H1 (cell line): ENCODE results near the gene PPP2R2C. TPM values are rescaled to one million over a fixed set of nuclear protein-coding genes. Genes with fewer than 3 reads are reported as not detected.

Experiments used
- ATF2 ChIP-seq: IDR thresholded peaks from 2 replicates; pipeline ENCODE4 v1.6.1; 2012; ENCODE audit warnings: low read length, inconsistent platforms
- BCL11A ChIP-seq, 2 experiments: IDR thresholded peaks; one replicate each; pipeline ENCODE4 v1.6.1; 2011; ENCODE audit warnings: low read depth in 2 of 2, low read length in 2 of 2, mild to moderate bottlenecking in 2 of 2
- CHD7 ChIP-seq: fragments of 300-600 bp; sonication (generic); IDR thresholded peaks from 2 replicates; pipeline ENCODE4 v1.7.1; 2012; ENCODE audit warnings: low read length, moderate library complexity, mild to moderate bottlenecking, inconsistent platforms; ENCODE audit not compliant: insufficient replicate concordance
- CTBP2 ChIP-seq: IDR thresholded peaks from 2 replicates; pipeline ENCODE4 v1.7.0; 2011; ENCODE audit warnings: borderline replicate concordance, mild to moderate bottlenecking, moderate library complexity, mixed read lengths, low read length; ENCODE audit not compliant: insufficient read depth, insufficient read length
- MAX ChIP-seq: IDR thresholded peaks from 2 replicates; pipeline ENCODE4 v1.6.1; 2012; ENCODE audit warnings: inconsistent platforms
- NRF1 ChIP-seq: IDR thresholded peaks from 2 replicates; pipeline ENCODE4 v1.6.1; 2011; ENCODE audit warnings: mild to moderate bottlenecking, low read depth, low read length, improper control_type of control experiment
- TBP ChIP-seq: IDR thresholded peaks from 2 replicates; pipeline ENCODE4 v1.6.1; 2011; ENCODE audit warnings: low read depth, low read length, improper control_type of control experiment
- ZNF274 ChIP-seq: IDR thresholded peaks from 2 replicates; pipeline ENCODE4 v1.7.0; 2012; ENCODE audit warnings: low read length, borderline replicate concordance; ENCODE audit errors: extremely low read depth
- polyA plus RNA-seq, 7 experiments: library from polyadenylated mRNA; depleted of rRNA in 3 of 7; stranded (reverse) in 5 of 7; unstranded in 2 of 7; fragments of >200 nt in 5 of 7; fragments of 200-250 nt in 2 of 7; gene quantifications; 1 replicate in 5 of 7; 2 replicates in 1 of 7; 4 replicates in 1 of 7; pipeline versions ENCODE4 v1.2.1 to v1.2.3, GENCODE V29; 2011 to 2013; ENCODE audit warnings: missing spikeins in 2 of 7, mixed read lengths in 2 of 7
- total RNA-seq: library from RNA; stranded (reverse); fragmentation: NEBNext Ultra II Directional; extraction: Animal tissue kit (Norgen Biotek cat#: 25700); gene quantifications from 2 replicates; pipeline ENCODE4 v1.2.1, GENCODE V29; 2021

The PPP2R2C gene
- total and polyA plus RNA-seq, 2 of the 8 experiments (the other 6 are each of a cell fraction or from before 2014, with no cell fraction given), result 6.4 TPM

- no peak for TF ChIP-seq CHD7
- no peak for TF ChIP-seq ATF2
- TF ChIP-seq CTBP2, result no peak
- no peak for TF ChIP-seq MAX
- no peak for TF ChIP-seq NRF1
- TF ChIP-seq TBP, result no peak
- no peak for TF ChIP-seq ZNF274
- no peak for TF ChIP-seq BCL11A (IDR thresholded peaks at IDR 0.05; ENCODE audit: low read depth in 2 of 2, low read length in 2 of 2)
These were observed 150.2 kb downstream of the PPP2R2C start (continued) for GRCh38 chr4:6322067-6322760.
